PC-9 (cell line): ENCODE measurements around the gene ABCA1. TPM values are rescaled to one million over a fixed set of nuclear protein-coding genes. Genes with fewer than 3 reads are reported as not detected.

Experiments used
- BruUV-seq: library from RNA; stranded (reverse); fragments of 400-500 nt; replicated peaks from 2 replicates; lab custom pipeline; 2021; lab: Mats Ljungman, UMichigan
- CTCF ChIA-PET: fragments of 300-600 bp; sonication (Branson Sonifier 250); formaldehyde crosslinking; loops from one replicate; lab custom pipeline; 2022; ENCODE audit warnings: antibody characterized with exemption; lab: Charles Lee
- POLR2A ChIA-PET: fragments of 300-600 bp; sonication (Branson Sonifier 250); formaldehyde crosslinking; loops from one replicate; lab custom pipeline; 2022; ENCODE audit warnings: antibody characterized with exemption; ENCODE audit not compliant: unreplicated experiment; lab: Charles Lee
- DNase-seq, 2 experiments: peaks; one replicate each; pipeline versions ENCODE4 v3.0.0 to v3.0.0-alpha.2; 2015 to 2022; ENCODE audit warnings: mixed read lengths in 1 of 2
- H2AFZ ChIP-seq: fragments of 200-600 bp; sonication (generic); 2 replicates; pipeline ENCODE4 v1.8.1; 2017; ENCODE audit warnings: antibody characterized with exemption
- H3F3A ChIP-seq: fragments of 200-600 bp; sonication (generic); 2 replicates; pipeline ENCODE4 v1.8.1; 2017; ENCODE audit warnings: antibody characterized with exemption, mild to moderate bottlenecking, low read depth; ENCODE audit not compliant: insufficient read depth
- H3K27ac ChIP-seq: fragments of 200-600 bp; sonication (generic); 2 replicates; pipeline ENCODE4 v1.6.1; 2016; ENCODE audit warnings: mixed run types
- H3K27me3 ChIP-seq: fragments of 200-600 bp; sonication (generic); 2 replicates; pipeline ENCODE4 v1.6.1; 2016; ENCODE audit warnings: low read depth, mixed run types; ENCODE audit not compliant: insufficient read depth
- H3K36me3 ChIP-seq: fragments of 200-600 bp; sonication (generic); 2 replicates; pipeline ENCODE4 v1.6.1; 2016; ENCODE audit warnings: low read depth, mixed run types
- H3K4me1 ChIP-seq: fragments of 200-600 bp; sonication (generic); replicated peaks from 2 replicates; pipeline ENCODE4 v1.6.1; 2016; ENCODE audit warnings: mixed run types; ENCODE audit not compliant: insufficient read depth
- H3K4me2 ChIP-seq: fragments of 200-600 bp; sonication (generic); 2 replicates; pipeline ENCODE4 v1.6.1; 2017; ENCODE audit warnings: mixed run types
- H3K4me3 ChIP-seq: fragments of 200-600 bp; sonication (generic); 2 replicates; pipeline ENCODE4 v1.6.1; 2016; ENCODE audit warnings: mixed run types
- H3K79me2 ChIP-seq: fragments of 200-600 bp; sonication (generic); 2 replicates; pipeline ENCODE4 v1.6.1; 2017; ENCODE audit warnings: low read depth, mixed run types
- H3K9me2 ChIP-seq: fragments of 200-600 bp; sonication (generic); 2 replicates; pipeline ENCODE4 v1.8.1; 2017; ENCODE audit warnings: mild to moderate bottlenecking; ENCODE audit not compliant: insufficient read depth
- H3K9me3 ChIP-seq: fragments of 200-600 bp; sonication (generic); 2 replicates; pipeline ENCODE4 v1.8.1; 2016; ENCODE audit warnings: low read depth; ENCODE audit not compliant: insufficient read depth
- H4K20me1 ChIP-seq: fragments of 200-600 bp; sonication (generic); 2 replicates; pipeline ENCODE4 v1.8.1; 2017; ENCODE audit not compliant: insufficient read depth
- EZH2 ChIP-seq: fragments of 200-600 bp; sonication (generic); IDR thresholded peaks from 2 replicates; pipeline ENCODE4 v1.8.0; 2017; ENCODE audit warnings: antibody characterized with exemption, low read depth
- intact Hi-C: fragments of 100-400 bp; cut with micrococcal nuclease; formaldehyde crosslinking; loops from one replicate; pipeline ENCODE4 v1.10.0; 2022; ENCODE audit not compliant: unreplicated experiment
- total RNA-seq: library from RNA; stranded (reverse); gene quantifications from 2 replicates; pipeline ENCODE4 v1.2.3, GENCODE V29; 2021
- TF ChIP-seq, protein P1 (sequence below): fragments of 200-600 bp; sonication (generic); conservative IDR thresholded peaks from 2 replicates; pipeline ENCODE4 v1.6.1; 2017; ENCODE audit warnings: mixed run types, antibody characterized with exemption, mild to moderate bottlenecking, moderate library complexity

ABCA1 gene
- total RNA-seq, 1 experiment from 2014 or later: 38.3 TPM

- Histone ChIP-seq H3K79me2 (no peaks in the 10 kb centered on the region), H3K9me2 (no peaks in the 10 kb centered on the region), H3K4me1 (no peaks in the 10 kb centered on the region), H3K27ac (no peak overlapping the region), H3K4me2 (no peak overlapping the region), H3K36me3 (peaks cover 54% of the 10 kb centered on the region), H2AFZ (no peak overlapping the region), H3K4me3 (no peak overlapping the region), H3K9me3 (no peaks in the 10 kb centered on the region), H3K27me3 (no peaks in the 10 kb centered on the region), H4K20me1 (peaks cover 5% of the 10 kb centered on the region; the same call in 1 of the 2 replicates), H3F3A (no peaks in the 10 kb centered on the region)
- DNase-seq: no peak
- ChIA-PET CTCF (no interaction called here), POLR2A (no interaction called here)
- intact Hi-C loops: no loop called here
- TF ChIP-seq, protein P1, sequence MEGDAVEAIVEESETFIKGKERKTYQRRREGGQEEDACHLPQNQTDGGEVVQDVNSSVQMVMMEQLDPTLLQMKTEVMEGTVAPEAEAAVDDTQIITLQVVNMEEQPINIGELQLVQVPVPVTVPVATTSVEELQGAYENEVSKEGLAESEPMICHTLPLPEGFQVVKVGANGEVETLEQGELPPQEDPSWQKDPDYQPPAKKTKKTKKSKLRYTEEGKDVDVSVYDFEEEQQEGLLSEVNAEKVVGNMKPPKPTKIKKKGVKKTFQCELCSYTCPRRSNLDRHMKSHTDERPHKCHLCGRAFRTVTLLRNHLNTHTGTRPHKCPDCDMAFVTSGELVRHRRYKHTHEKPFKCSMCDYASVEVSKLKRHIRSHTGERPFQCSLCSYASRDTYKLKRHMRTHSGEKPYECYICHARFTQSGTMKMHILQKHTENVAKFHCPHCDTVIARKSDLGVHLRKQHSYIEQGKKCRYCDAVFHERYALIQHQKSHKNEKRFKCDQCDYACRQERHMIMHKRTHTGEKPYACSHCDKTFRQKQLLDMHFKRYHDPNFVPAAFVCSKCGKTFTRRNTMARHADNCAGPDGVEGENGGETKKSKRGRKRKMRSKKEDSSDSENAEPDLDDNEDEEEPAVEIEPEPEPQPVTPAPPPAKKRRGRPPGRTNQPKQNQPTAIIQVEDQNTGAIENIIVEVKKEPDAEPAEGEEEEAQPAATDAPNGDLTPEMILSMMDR: no peak
- TF ChIP-seq EZH2: no peak
- no TSS peak for BruUV-seq
Measured at GRCh38 chr9:104820336-104820735, 107.6 kb downstream of the ABCA1 start.

- POLR2A ChIA-PET: interaction anchor here (0.6 kb wide), 1 partner anchor 424 kb away, joined by 4 read pairs; no protein-coding TSS in a partner anchor
- Histone ChIP-seq H3F3A (peaks cover 3% of the 10 kb centered on the region; the same call in 1 of the 2 replicates), H3K4me1 (no peaks in the 10 kb centered on the region), H3K4me3 (no peak overlapping the region), H3K79me2 (no peaks in the 10 kb centered on the region), H3K9me3 (no peaks in the 10 kb centered on the region), H3K27me3 (no peaks in the 10 kb centered on the region), H3K4me2 (no peak overlapping the region), H3K9me2 (no peaks in the 10 kb centered on the region), H4K20me1 (peaks cover 5% of the 10 kb centered on the region; the same call in 1 of the 2 replicates), H2AFZ (no peak overlapping the region), H3K27ac (no peak overlapping the region), H3K36me3 (peaks cover 62% of the 10 kb centered on the region)
- TF ChIP-seq, protein P1: no peak
- TF ChIP-seq EZH2: no peak
- CTCF ChIA-PET: no interaction called here
- DNase-seq: no peak
- intact Hi-C loops: no loop called here
- no TSS peak for BruUV-seq
Measured at GRCh38 chr9:104819033-104819432, 108.9 kb downstream of the ABCA1 start.

- Histone ChIP-seq H3K9me2 (no peaks in the 10 kb centered on the region), H3K27me3 (no peaks in the 10 kb centered on the region), H3K27ac (no peak overlapping the region), H3K4me1 (no peaks in the 10 kb centered on the region), H3K79me2 (no peaks in the 10 kb centered on the region), H2AFZ (no peak overlapping the region), H4K20me1 (no peaks in the 10 kb centered on the region), H3K36me3 (peaks cover 65% of the 10 kb centered on the region), H3K4me2 (no peak overlapping the region), H3K4me3 (no peak overlapping the region), H3K9me3 (no peaks in the 10 kb centered on the region), H3F3A (peaks cover 15% of the 10 kb centered on the region; the same call in 1 of the 2 replicates)
- DNase-seq: no peak
- TF ChIP-seq, protein P1: no peak
- no peak for TF ChIP-seq EZH2
- BruUV-seq: no TSS peak
- ChIA-PET CTCF (no interaction called here), POLR2A (interaction anchor here (0.6 kb wide), 1 partner anchor 411 kb away, joined by 5 read pairs; no protein-coding TSS in a partner anchor)
- intact Hi-C loops: no loop called here
Measured at GRCh38 chr9:104817437-104817836, 110.5 kb downstream of the ABCA1 start.
